Adrenal gland (tissue), 12 donors: ENCODE data around the gene TMEM62. TPM values are rescaled to one million over a fixed set of nuclear protein-coding genes. Genes with fewer than 3 reads are reported as not detected.
"Not testable (repeated sequence)": the region's sequence is repeated elsewhere in the genome, so short reads cannot be mapped to it uniquely, and the experiment has no call there.

Experiments
- DNase-seq, 7 donors: peaks; one replicate each; pipeline ENCODE4 v3.0.0-alpha.2; 2019 to 2020
- H3K27ac ChIP-seq, 5 donors: fragments of 200-600 bp; sonication (generic) in 4 of 5; 1 replicate in 3 of 5; 2 replicates in 2 of 5; pipeline versions ENCODE4 v1.5.1 to v1.8.0; 2016 to 2020; ENCODE audit warnings: mild to moderate bottlenecking in 1 of 5
- H3K27me3 ChIP-seq: fragments of 200-600 bp; 2 replicates; pipeline ENCODE4 v1.8.0; 2021
- H3K36me3 ChIP-seq, 2 donors: fragments of 200-600 bp; replicated peaks in 1 of 2; 1 replicate in 1 of 2; 2 replicates in 1 of 2; pipeline versions ENCODE4 v1.5.1 to v1.8.0; 2018 to 2022
- H3K4me1 ChIP-seq, 2 donors: fragments of 200-600 bp; replicated peaks in 1 of 2; 1 replicate in 1 of 2; 2 replicates in 1 of 2; pipeline versions ENCODE4 v1.5.1 to v1.8.0; 2018 to 2021
- H3K4me3 ChIP-seq, 4 donors: fragments of 200-600 bp; sonication (generic) in 3 of 4; one replicate each; pipeline ENCODE4 v1.5.1; 2016 to 2018
- H3K9me3 ChIP-seq, 3 donors: fragments of 200-600 bp; sonication (generic) in 1 of 3; replicated peaks in 1 of 3; 1 replicate in 2 of 3; 2 replicates in 1 of 3; pipeline versions ENCODE4 v1.5.1 to v1.8.0; 2016 to 2021
- CTCF ChIP-seq, 6 experiments: fragments of 450-650 bp in 4 of 6; fragments of 200-600 bp in 2 of 6; sonication (generic) in 1 of 6; IDR thresholded peaks; 1 replicate in 5 of 6; 2 replicates in 1 of 6; pipeline versions ENCODE4 v1.5.1 to v1.8.0; 2016 to 2021; ENCODE audit warnings: antibody characterized with exemption in 6 of 6, mild to moderate bottlenecking in 2 of 6, moderate library complexity in 1 of 6
- POLR2A ChIP-seq, 2 donors: fragments of 450-650 bp; IDR thresholded peaks; one replicate each; pipeline ENCODE4 v1.6.1; 2017; ENCODE audit warnings: antibody characterized with exemption in 2 of 2, mild to moderate bottlenecking in 2 of 2, moderate library complexity in 1 of 2
- WGBS, 4 donors: extraction: QIAGEN DNeasy Blood & Tissue Kit in 2 of 4; methylation state at CpG; one replicate each; pipeline versions ENCODE4 v1.1.5 to v1.1.7; 2013 to 2017; 5-methylcytosine and 5-hydroxymethylcytosine counted together
- intact Hi-C, 2 donors: fragments of 100-400 bp; cut with DNase I; formaldehyde crosslinking; loops; one replicate each; pipeline versions ENCODE4 v1.14.1 to v1.15.0; 2022 to 2023
- polyA plus RNA-seq, 3 donors: library from polyadenylated mRNA; stranded (reverse); fragments of 200-250 nt in 2 of 3; fragments of 350-450 nt in 1 of 3; fragmentation: Illumina TruSeq in 1 of 3; extraction: RNeasy Lipid Tissue Mini Kit (QIAGEN cat#74804) in 1 of 3; gene quantifications; one replicate each; pipeline ENCODE4 v1.2.3, GENCODE V29; 2013 to 2014
- total RNA-seq, 9 donors: library from RNA; depleted of rRNA in 4 of 9; stranded (reverse); fragments of >200 nt in 4 of 9; fragments of 120-200 nt in 1 of 9; fragmentation: NEBNext Ultra II Directional in 1 of 9; extraction: Animal tissue kit (Norgen Biotek cat#: 25700) in 1 of 9; gene quantifications; one replicate each; pipeline versions ENCODE4 v1.1.0 to v1.2.4, GENCODE V29; 2013 to 2023
- donor health status: healthy with polysubstance abuse.
- donor health status: Bipolar disorder and iron deficiency.
- donor health status: DM: yes; HTN: yes; CAD: no.
- donor health status: DM: no; HTN: no; CAD: no.
- donor health status: DM: no; HTN: no; CAD: no.
- donor health status: DM: yes; HTN: yes; CAD: no.

Gene TMEM62
- total and polyA plus RNA-seq, 12 donors, result 11.3 to 25.9 (median 18.4) TPM

- Histone ChIP-seq H3K4me3 (no peak overlapping the region), H3K27ac (no peak overlapping the region), H3K27me3 (no peaks in the 10 kb centered on the region), H3K36me3 (peaks cover 0 to 58% of the 10 kb centered on the region in 2 donors), H3K4me1 (peaks cover 5 to 25% of the 10 kb centered on the region in 2 donors), H3K9me3 (no peaks in the 10 kb centered on the region)
- TF ChIP-seq CTCF (IDR thresholded peaks at IDR 0.05) (no peak), POLR2A (IDR thresholded peaks at IDR 0.05) (no peak)
- intact Hi-C loops, result no loop called here
- peak in 6 of 7 donors; percentile 58 to 90 (median 76) for DNase-seq
- 38 to 69% (median 58%) methylated on average over 1 of the region's 1 CpG for WGBS, 4 donors
Observed at GRCh38 chr15:43190178-43190577, 56.8 kb downstream of the TMEM62 start.

DNA sequence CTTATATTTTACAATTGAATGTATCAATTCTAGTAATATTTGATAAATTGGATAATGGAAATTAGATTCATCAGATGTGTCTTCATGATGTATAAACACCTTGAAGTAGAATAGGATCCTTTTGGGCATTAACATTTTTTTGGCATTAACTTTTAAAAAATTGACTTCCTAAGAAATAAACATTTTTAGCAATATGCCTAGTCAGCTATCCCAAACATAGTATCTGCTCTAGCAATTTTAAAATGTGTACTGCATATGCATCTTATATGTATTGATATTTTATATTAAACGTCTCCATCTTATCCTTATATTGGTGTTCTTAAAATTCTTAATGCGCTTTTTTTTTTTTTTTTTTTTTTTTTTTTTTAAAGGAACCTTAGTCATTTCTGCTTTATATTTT, 60.3 kb downstream of the TMEM62 start:
- Histone ChIP-seq H3K9me3 (no peaks in the 10 kb centered on the region), H3K4me3 (no peak overlapping the region), H3K27me3 (no peaks in the 10 kb centered on the region), H3K4me1 (peaks cover 0 to 6% of the 10 kb centered on the region in 2 donors), H3K27ac (no peak overlapping the region), H3K36me3 (peaks cover 0 to 75% of the 10 kb centered on the region in 2 donors)
- DNase-seq, result no peak
- TF ChIP-seq CTCF (IDR thresholded peaks at IDR 0.05) (no peak), POLR2A (IDR thresholded peaks at IDR 0.05) (no peak)
- intact Hi-C loops, result no loop called here
- WGBS, 4 donors, result 89 to 96% (median 94%) methylated on average over 2 of the region's 2 CpGs

- intact Hi-C loops, result no loop called here
- no peaks in the 10 kb centered on the region for H3K27me3 ChIP-seq
- no peaks in the 10 kb centered on the region for H3K9me3 ChIP-seq
- WGBS, 4 donors, result 78 to 92% (median 87%) methylated on average over 2 of the region's 2 CpGs
- no peak for DNase-seq
- H3K27ac ChIP-seq, result no peak overlapping the region
- H3K36me3 ChIP-seq, result peaks cover 0 to 69% of the 10 kb centered on the region in 2 donors
- peaks cover 0 to 4% of the 10 kb centered on the region in 2 donors for H3K4me1 ChIP-seq
- H3K4me3 ChIP-seq, result no peak overlapping the region
- TF ChIP-seq POLR2A (IDR thresholded peaks at IDR 0.05), result no peak
- TF ChIP-seq CTCF (IDR thresholded peaks at IDR 0.05), result no peak
Observed at GRCh38 chr15:43194795-43195194, 61.4 kb downstream of the TMEM62 start.

DNA sequence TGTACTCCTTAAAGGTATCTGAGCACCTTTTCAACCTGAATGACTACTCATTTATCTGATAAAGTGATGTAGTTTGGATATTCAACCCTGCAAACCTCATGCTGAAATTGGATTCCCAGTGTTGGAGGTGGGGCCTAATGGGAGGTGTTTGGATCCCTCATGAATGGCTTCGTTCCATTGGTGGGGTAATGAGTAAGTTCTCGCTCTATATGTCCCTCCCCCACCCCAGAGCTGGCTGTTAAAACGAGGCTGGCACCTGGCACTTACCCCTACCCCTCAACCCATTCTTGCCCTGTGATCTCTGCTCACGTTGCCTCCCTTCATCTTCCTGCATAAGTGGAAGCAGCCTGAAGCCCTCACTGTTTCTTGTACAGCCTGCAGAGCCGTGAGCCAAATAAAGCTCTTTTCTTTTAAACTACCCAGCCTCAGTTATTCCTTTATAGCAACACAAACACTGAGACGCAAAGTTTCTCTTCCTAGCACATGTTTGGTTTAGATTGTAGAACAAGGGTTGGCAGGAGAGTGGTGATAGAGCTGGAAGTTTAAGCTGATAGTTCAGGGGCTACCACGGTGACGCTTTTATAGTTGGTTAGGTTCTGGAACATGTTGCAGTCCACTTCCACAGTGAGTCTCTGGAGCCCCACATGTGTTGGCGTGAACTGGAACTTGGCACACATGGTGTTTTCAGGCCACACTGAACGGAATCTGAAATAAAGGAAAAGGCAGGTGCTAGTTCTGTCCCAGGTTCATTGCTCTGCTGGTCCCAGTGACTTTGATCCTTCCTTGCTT, 63.6 kb downstream of the TMEM62 start:
- WGBS, 4 donors, result 88 to 94% (median 92%) methylated on average over 10 of the region's 10 CpGs
- Histone ChIP-seq H3K36me3 (peaks cover 0 to 48% of the 10 kb centered on the region in 2 donors), H3K4me3 (no peak overlapping the region), H3K4me1 (no peaks in the 10 kb centered on the region), H3K27me3 (no peaks in the 10 kb centered on the region), H3K27ac (no peak overlapping the region), H3K9me3 (no peaks in the 10 kb centered on the region)
- DNase-seq, result no peak
- TF ChIP-seq POLR2A (IDR thresholded peaks at IDR 0.05) (no peak), CTCF (IDR thresholded peaks at IDR 0.05) (no peak)
- intact Hi-C loops, result no loop called here

DNA sequence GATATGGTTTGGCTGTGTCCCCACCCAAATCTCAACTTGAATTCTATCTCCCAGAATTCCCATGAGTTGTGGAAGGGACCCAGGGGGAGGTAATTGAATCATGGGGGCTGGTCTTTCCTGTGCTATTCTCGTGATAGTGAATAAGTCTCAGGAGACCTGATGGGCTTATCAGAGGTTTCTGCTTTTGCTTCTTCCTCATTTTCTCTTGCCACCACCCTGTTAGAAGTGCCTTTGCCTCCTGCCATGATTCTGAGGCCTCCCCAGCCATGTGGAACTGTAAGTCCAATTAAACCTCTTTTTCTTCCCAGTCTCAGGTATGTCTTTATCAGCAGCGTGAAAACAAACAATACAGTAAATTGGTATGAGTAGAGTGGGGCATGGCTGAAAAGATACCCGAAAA, 64.4 kb downstream of the TMEM62 start:
- DNase-seq, H3K27ac ChIP-seq, H3K9me3 ChIP-seq, H3K4me3 ChIP-seq, H3K4me1 ChIP-seq, intact Hi-C loops, H3K27me3 ChIP-seq: not testable (repeated sequence)
- H3K36me3 ChIP-seq, result peaks cover 0 to 40% of the 10 kb centered on the region in 2 donors
- 85 to 92% (median 87%) methylated on average over 3 of the region's 3 CpGs for WGBS, 4 donors

- WGBS, 4 donors, result 92 to 99% (median 95%) methylated on average over 2 to 4 of the region's 4 CpGs
- H3K4me3 ChIP-seq, H3K27ac ChIP-seq, H3K4me1 ChIP-seq, H3K27me3 ChIP-seq, DNase-seq, H3K9me3 ChIP-seq, intact Hi-C loops: not testable (repeated sequence)
- peaks cover 0 to 32% of the 10 kb centered on the region in 2 donors for H3K36me3 ChIP-seq
Observed at GRCh38 chr15:43198556-43198955, 65.2 kb downstream of the TMEM62 start.
